HL-60 (cell line): ENCODE results near the gene DIDO1.

ENCODE experiments used
- CTCF ChIP-seq: IDR thresholded peaks from one replicate; pipeline ENCODE4 v1.5.1; 2011; ENCODE audit warnings: low read length, control low read depth, inconsistent platforms; ENCODE audit not compliant: insufficient read depth
- GABPA ChIP-seq: IDR thresholded peaks from 2 replicates; pipeline ENCODE4 v1.6.1; 2012; ENCODE audit warnings: low read depth
- POLR2AphosphoS5 ChIP-seq: IDR thresholded peaks from 2 replicates; pipeline ENCODE4 v1.6.1; 2012; ENCODE audit warnings: low read depth
- REST ChIP-seq: IDR thresholded peaks from 2 replicates; pipeline ENCODE4 v1.6.1; 2012; ENCODE audit warnings: low read depth; ENCODE audit not compliant: insufficient replicate concordance
- SPI1 ChIP-seq: IDR thresholded peaks from 2 replicates; pipeline ENCODE4 v1.6.1; 2012; ENCODE audit warnings: low read depth, mild to moderate bottlenecking, borderline replicate concordance

- no peak for TF ChIP-seq CTCF
- no peak for TF ChIP-seq POLR2AphosphoS5
- no peak for TF ChIP-seq SPI1
- TF ChIP-seq REST: no peak
- TF ChIP-seq GABPA: no peak
Observed at GRCh38 chr20:62950741-62951140, 24.4 kb upstream of the DIDO1 start.
